Body of pancreas (tissue), 4 donors: ENCODE data around the gene RRAGC.

ENCODE experiments used
- CTCF ChIP-seq, 7 experiments: fragments of 450-650 bp in 4 of 7; fragments of 200-600 bp in 3 of 7; sonication (generic) in 3 of 7; IDR thresholded peaks; one replicate each; pipeline ENCODE4 v1.5.1; 2016 to 2019; ENCODE audit warnings: antibody characterized with exemption in 7 of 7
- POLR2A ChIP-seq, 3 donors: fragments of 450-650 bp; IDR thresholded peaks; one replicate each; pipeline ENCODE4 v1.6.1; 2016; ENCODE audit warnings: antibody characterized with exemption in 3 of 3, mild to moderate bottlenecking in 2 of 3

- no peak for TF ChIP-seq CTCF (IDR thresholded peaks at IDR 0.05)
- TF ChIP-seq POLR2A (IDR thresholded peaks at IDR 0.05), result no peak
These were observed 11.4 kb upstream of the RRAGC start for GRCh38 chr1:38870996-38871395.
